ENCODE data around the gene RNF220. TPM values are rescaled to one million over a fixed set of nuclear protein-coding genes. Genes with fewer than 3 reads are reported as not detected.

The RNF220 gene
- total and polyA plus RNA-seq, 5 donors = 56.0 to 81.7 (median 71.0) TPM

DNA sequence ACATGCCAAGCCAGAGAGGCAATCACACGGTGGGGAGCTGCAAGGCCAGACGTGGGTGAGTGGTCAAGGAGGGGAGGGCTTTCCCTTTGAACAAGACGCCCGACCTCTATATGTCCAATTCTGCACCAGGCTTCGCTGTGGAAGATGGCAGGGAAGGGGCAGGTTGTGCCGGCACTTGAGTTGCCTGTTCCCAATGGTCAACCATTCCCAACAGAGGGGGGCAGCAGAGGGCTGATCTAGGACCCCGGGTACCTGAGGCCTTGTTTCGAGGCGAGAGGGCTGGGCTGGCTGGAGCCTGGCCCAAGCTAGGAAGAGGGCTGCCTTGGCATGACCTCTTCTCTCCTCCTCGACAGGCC is 204.3 kb downstream of the RNF220 start:
- intact Hi-C loops (cut with DNase I) = loop anchor here in 3 of 4 donors (2.0 to 5.0 kb wide), 2 partner anchors 43 kb away; no protein-coding TSS in a partner anchor
- WGBS = 43% methylated on average over 10 of the region's 10 CpGs
- no peaks in the 10 kb centered on the region for H3K4me1 ChIP-seq (ENCODE audit: control insufficient read depth, insufficient read depth, low read length)
- no peaks in the 10 kb centered on the region for H3K9me3 ChIP-seq (ENCODE audit: control insufficient read depth, low read length)
- ATAC-seq (peak; percentile 73 to 79), DNase-seq (peak; percentile 38 to 84 (median 74))
- no peak overlapping the region for H3K4me3 ChIP-seq (ENCODE audit: low read length)
- no peak overlapping the region for H3K27ac ChIP-seq (ENCODE audit: low read length)
- H3K27me3 ChIP-seq (ENCODE audit: control insufficient read depth, insufficient read depth) = no peaks in the 10 kb centered on the region

DNA sequence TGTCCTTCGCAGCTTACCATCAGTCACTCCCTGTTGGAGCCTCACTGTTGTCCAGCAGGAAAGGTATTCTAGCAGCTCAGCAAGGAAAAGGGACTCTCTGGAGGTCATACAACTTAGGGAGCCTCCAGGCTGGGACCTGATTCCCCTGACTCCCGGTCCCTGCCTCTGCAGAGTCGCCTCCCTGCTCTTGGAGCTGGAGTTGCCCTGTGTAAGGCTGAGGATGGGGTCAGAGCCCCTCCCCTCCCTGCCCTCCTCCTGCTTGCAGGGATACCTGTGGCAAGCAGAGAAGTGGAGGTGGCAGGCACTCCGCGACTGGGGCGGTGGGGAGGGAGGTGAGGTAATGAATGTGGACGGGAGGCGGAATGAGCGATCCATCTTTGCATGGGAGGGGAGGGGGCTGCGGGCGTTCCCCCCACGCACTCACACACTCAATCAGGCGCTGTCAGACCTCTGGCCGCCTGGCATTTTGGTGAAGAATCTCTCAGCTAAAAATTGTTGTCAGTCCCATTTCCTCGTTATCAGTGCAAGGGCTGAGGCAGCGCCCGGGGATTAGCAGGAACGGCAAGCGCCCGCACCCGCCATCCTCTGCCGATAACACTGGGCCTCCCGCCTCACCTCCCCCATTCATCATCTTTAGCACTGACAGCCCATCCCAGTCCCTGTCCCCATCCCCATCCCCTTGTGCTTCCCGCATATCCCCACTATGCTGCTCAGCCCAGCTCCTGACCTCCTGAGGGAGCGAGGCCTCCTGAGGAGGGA is 204.9 kb downstream of the RNF220 start:
- Histone ChIP-seq H3K9me3 (ENCODE audit: control insufficient read depth, low read length) (no peaks in the 10 kb centered on the region), H3K4me1 (ENCODE audit: control insufficient read depth, insufficient read depth, low read length) (no peaks in the 10 kb centered on the region), H3K4me3 (ENCODE audit: low read length) (no peak overlapping the region), H3K27ac (ENCODE audit: low read length) (no peak overlapping the region), H3K27me3 (ENCODE audit: control insufficient read depth, insufficient read depth) (no peaks in the 10 kb centered on the region)
- DNase-seq (no peak), ATAC-seq (peak; percentile 8 to 9)
- 58% methylated on average over 25 of the region's 25 CpGs for WGBS
- intact Hi-C loops (cut with DNase I) = loop anchor here (2.0 to 5.0 kb wide), 2 partner anchors 42 to 43 kb away; no protein-coding TSS in a partner anchor

DNA sequence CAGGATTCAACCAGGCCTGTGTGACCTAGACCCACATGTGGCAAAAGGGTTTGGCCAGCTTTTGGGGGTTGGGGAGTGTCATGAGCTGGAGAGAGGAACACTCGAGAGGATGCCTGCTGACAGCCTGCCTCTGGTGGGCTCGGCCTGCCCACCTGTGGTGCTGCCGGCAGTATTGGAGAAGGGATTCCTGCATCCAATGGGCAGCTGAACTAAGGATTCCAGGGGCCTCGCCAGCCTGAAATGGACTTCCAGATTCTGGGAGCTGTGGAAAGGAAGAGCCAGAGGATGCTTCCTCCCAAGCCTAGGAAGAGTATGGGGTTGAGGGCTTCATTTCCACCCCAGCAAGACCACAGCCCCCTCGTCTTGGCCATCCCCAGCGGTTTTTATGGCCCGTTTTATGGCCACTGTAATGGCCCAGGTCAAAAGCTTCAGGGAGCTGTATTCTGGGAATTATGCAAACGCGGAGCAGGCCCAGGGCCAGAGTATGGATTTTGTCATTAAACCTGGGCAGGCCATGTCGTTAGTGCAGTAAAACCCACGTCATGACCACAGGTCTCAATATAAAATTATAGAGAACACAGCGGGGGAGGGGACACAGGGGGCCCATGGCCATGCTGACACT is 205.6 kb downstream of the RNF220 start:
- 68% methylated on average over 12 of the region's 12 CpGs for WGBS
- intact Hi-C loops (cut with DNase I) = loop anchor here in 1 of 4 donors (5.0 kb wide), 1 partner anchor 42 kb away; no protein-coding TSS in a partner anchor
- Histone ChIP-seq H3K27me3 (ENCODE audit: control insufficient read depth, insufficient read depth) (no peaks in the 10 kb centered on the region), H3K4me3 (ENCODE audit: low read length) (no peak overlapping the region), H3K27ac (ENCODE audit: low read length) (no peak overlapping the region), H3K4me1 (ENCODE audit: control insufficient read depth, insufficient read depth, low read length) (no peaks in the 10 kb centered on the region), H3K9me3 (ENCODE audit: control insufficient read depth, low read length) (no peaks in the 10 kb centered on the region)
- ATAC-seq = no peak
- DNase-seq = no peak

DNA sequence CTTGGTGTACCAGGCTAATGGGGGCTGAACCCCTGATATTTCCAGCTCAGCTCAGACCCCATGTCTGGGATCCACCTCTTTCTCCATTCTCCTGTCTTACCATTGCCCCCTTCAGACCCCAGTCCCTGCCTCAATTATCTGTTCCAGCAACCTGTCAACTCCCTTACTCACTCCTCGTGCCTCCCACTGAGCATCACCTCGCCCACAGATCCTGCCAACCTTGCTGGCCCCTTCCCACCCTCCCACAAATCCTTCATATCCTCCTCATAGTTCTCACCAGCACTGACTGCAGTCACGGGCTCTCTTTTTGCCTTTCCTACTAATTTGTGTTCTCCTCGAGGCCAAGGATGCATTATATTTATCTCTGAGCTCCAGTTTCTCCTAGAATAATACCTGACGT is 206.4 kb downstream of the RNF220 start:
- Histone ChIP-seq H3K4me3 (ENCODE audit: low read length) (no peak overlapping the region), H3K27ac (ENCODE audit: low read length) (no peak overlapping the region), H3K4me1 (ENCODE audit: control insufficient read depth, insufficient read depth, low read length) (no peaks in the 10 kb centered on the region), H3K27me3 (ENCODE audit: control insufficient read depth, insufficient read depth) (no peaks in the 10 kb centered on the region), H3K9me3 (ENCODE audit: control insufficient read depth, low read length) (no peaks in the 10 kb centered on the region)
- DNase-seq (no peak), ATAC-seq (no peak)
- intact Hi-C loops (cut with DNase I) = loop anchor here in 1 of 4 donors (5.0 kb wide), 1 partner anchor 41 kb away; no protein-coding TSS in a partner anchor
- WGBS = 69% methylated on average over 5 of the region's 5 CpGs

DNA sequence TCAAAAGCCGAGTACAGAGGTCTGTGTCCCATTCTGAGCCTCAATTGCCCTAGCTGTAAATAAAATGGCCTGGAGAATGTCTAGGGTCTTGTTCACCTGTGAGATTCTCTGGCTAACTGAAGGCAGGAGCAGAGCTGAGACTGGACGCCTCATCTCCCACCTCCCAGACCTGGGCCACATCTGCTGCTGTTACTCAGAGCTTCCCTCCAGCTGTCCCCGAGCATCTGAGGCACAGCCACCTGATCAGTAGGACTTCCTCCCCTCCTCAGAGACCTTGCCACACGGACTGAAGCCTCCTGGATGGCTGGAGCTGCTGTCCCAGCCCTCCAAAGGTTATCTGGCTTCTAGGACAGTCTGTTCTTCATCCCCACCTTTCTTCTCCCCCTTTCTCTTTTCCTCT is 206.8 kb downstream of the RNF220 start:
- no peak overlapping the region for H3K4me3 ChIP-seq (ENCODE audit: low read length)
- DNase-seq = no peak
- WGBS = 61% methylated on average over 4 of the region's 4 CpGs
- no peak for ATAC-seq
- no peaks in the 10 kb centered on the region for H3K27me3 ChIP-seq (ENCODE audit: control insufficient read depth, insufficient read depth)
- H3K4me1 ChIP-seq (ENCODE audit: control insufficient read depth, insufficient read depth, low read length) = no peaks in the 10 kb centered on the region
- H3K27ac ChIP-seq (ENCODE audit: low read length) = no peak overlapping the region
- H3K9me3 ChIP-seq (ENCODE audit: control insufficient read depth, low read length) = no peaks in the 10 kb centered on the region
- intact Hi-C loops (cut with DNase I) = loop anchor here in 1 of 4 donors (5.0 kb wide), 1 partner anchor 40 kb away; no protein-coding TSS in a partner anchor

DNA sequence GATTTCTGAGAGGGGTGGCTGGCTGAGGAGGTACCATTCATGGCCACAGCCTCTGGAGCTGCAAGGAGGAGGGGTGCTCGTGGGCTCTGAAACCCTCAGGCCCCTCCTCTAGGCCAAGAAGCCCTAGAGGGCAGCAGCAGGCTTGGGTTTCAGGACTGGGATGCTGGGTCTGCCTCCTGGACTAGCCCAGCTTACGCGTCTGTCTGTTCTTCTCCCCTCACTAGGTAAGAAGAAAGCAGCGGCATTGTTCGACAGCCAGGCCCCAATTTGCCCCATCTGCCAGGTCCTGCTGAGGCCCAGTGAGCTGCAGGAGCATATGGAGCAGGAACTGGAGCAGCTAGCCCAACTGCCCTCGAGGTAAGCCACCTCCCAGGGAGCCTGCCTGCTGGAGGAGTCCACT is 208.9 kb downstream of the RNF220 start:
- intact Hi-C loops (cut with DNase I) = loop anchor here in 1 of 4 donors (5.0 kb wide), 1 partner anchor 38 kb away; no protein-coding TSS in a partner anchor
- WGBS = 89% methylated on average over 6 of the region's 6 CpGs

DNA sequence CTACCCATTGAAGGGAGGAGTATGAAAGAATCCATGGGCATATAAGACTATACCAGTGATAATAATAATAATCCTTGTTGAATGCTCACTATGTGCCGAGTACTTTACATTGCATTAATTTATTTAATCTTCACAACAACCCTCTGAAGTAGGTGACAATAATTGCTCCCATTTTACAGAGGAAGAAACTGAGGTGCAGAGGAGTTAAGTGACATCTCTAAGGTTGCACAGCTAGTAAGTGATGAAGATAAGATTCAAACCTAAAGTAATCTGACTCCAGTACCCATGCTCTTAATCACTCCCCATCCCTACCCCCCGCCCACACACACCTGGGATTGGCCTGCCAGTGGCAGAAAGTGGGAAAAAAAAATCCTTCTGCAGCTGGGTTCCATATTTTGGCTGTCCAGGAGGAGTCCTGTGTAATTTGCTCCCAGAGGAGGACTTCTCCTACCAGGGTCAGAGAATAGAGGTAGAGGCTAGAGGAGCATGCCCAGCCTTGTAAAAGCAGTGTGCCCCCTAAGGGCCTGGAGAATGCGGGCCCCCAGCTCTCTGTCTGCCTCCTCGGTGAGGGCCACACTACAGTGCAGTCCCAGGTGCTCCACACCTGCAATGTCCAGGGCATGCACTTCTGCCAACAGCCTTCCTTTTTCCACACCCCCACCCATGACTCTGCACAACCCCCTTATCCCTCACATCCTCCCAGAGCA is 211.4 kb downstream of the RNF220 start:
- DNase-seq (no peak), ATAC-seq (peak; percentile 6 to 22)
- H3K4me3 ChIP-seq (ENCODE audit: low read length) = peak overlapping the region; percentile 45
- intact Hi-C loops (cut with DNase I) = no loop called here
- H3K4me1 ChIP-seq (ENCODE audit: control insufficient read depth, insufficient read depth, low read length) = no peaks in the 10 kb centered on the region
- no peaks in the 10 kb centered on the region for H3K9me3 ChIP-seq (ENCODE audit: control insufficient read depth, low read length)
- H3K27me3 ChIP-seq (ENCODE audit: control insufficient read depth, insufficient read depth) = no peaks in the 10 kb centered on the region
- H3K27ac ChIP-seq (ENCODE audit: low read length) = no peak overlapping the region
- 73% methylated on average over 4 of the region's 4 CpGs for WGBS

More for the DNA sequence above, 208.9 kb downstream of the RNF220 start:
- H3K4me3 ChIP-seq (ENCODE audit: low read length) = no peak overlapping the region
- no peaks in the 10 kb centered on the region for H3K4me1 ChIP-seq (ENCODE audit: control insufficient read depth, insufficient read depth, low read length)
- no peaks in the 10 kb centered on the region for H3K27me3 ChIP-seq (ENCODE audit: control insufficient read depth, insufficient read depth)
- no peaks in the 10 kb centered on the region for H3K9me3 ChIP-seq (ENCODE audit: control insufficient read depth, low read length)
- no peak overlapping the region for H3K27ac ChIP-seq (ENCODE audit: low read length)
- DNase-seq = no peak
- ATAC-seq = no peak

DNA sequence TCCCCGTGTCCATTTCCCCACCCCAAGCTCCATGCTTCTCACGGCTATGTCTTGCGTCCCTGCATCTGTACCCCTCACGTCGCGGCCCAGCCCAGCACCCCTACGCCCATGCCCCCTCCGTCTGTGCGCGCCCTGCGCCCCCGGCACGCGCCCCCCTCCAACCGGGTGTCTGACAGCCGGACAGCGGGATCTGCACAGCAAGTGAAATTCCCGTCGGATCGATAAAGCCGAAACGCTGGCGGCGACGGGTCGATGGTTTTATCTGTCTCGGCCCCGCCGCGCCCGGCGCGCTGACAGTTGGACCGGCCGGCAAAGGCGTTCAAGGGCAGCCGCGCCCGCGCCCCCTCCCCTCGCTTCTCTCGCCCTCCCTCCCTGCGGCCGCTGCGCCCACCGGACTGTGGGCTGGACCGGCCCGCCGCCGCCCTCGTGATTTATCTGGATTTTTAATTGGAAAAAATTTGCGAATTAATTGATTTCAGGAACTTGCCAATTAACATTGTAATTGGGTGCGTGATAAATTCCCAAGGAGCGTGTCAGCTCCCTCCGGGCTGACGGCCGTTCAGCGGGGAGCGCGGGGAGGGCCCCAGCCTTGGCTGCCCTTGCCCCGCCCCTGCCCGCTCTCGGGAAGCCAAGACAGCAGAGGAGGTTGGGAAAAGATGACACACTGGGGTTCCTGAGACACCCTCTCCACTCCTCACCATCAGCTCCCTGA is 212.1 kb downstream of the RNF220 start:
- H3K9me3 ChIP-seq (ENCODE audit: control insufficient read depth, low read length) = no peaks in the 10 kb centered on the region
- H3K4me1 ChIP-seq (ENCODE audit: control insufficient read depth, insufficient read depth, low read length) = no peaks in the 10 kb centered on the region
- no peaks in the 10 kb centered on the region for H3K27me3 ChIP-seq (ENCODE audit: control insufficient read depth, insufficient read depth)
- DNase-seq (peak in 1 of 3 donors; percentile 65), ATAC-seq (peak; percentile 54 to 68)
- peak overlapping the region; percentile 45 for H3K4me3 ChIP-seq (ENCODE audit: low read length)
- no peak overlapping the region for H3K27ac ChIP-seq (ENCODE audit: low read length)
- WGBS = 27% methylated on average over 63 of the region's 63 CpGs
- intact Hi-C loops (cut with DNase I) = no loop called here

DNA sequence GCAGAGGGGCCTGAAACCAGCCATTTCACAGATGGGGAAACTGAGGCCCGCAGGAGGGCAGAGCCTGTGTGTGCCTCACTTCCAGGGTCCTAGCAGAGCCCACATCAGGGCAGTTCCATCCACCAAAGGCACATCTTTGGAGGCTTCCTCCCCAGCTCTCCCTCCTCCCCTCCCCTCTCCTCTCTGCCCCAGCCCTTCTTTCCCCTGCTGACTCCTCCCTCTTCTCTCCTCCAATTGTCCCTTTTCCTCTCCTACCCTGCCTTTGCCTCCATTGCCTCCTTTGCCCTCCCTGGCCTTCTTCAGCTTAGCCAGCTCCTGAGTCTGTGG is 212.6 kb downstream of the RNF220 start:
- DNase-seq (no peak), ATAC-seq (no peak)
- no peaks in the 10 kb centered on the region for H3K9me3 ChIP-seq (ENCODE audit: control insufficient read depth, low read length)
- H3K27me3 ChIP-seq (ENCODE audit: control insufficient read depth, insufficient read depth) = no peaks in the 10 kb centered on the region
- intact Hi-C loops (cut with DNase I) = no loop called here
- H3K4me1 ChIP-seq (ENCODE audit: control insufficient read depth, insufficient read depth, low read length) = no peaks in the 10 kb centered on the region
- no peak overlapping the region for H3K4me3 ChIP-seq (ENCODE audit: low read length)
- H3K27ac ChIP-seq (ENCODE audit: low read length) = no peak overlapping the region
- WGBS = 86% methylated on average over 1 of the region's 1 CpG

DNA sequence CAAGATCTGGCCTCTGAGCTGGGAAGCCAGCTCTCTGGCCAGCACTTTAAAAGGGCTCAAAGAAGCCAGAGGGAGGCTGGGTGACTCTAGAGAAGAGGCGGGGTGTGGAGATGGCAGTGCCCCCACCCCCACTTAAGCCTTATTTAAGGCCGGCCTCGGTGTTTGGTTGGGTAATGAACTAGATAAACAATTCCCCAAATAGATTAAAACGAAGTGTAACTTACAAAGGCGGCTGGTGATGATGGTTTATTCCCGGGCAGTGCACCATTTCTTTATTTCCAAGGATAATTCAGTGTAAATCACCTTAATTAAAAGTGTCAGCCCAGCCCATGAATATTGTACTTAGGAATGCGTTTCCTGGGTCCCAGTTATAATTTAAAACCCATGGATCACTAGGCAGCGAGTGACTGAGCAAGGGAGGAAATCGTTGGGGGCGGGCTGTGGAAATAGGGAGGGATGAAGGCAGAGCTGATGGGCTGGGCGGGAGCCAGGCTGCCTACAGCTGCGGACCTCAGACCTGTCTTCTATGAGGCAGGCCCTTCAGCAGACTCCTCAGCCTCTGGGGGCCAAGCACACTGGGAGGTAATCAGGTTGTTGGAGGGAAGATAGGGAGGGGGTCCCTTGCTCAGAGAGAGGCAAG is 214.3 kb downstream of the RNF220 start:
- 54% methylated on average over 12 of the region's 12 CpGs for WGBS
- no peak overlapping the region for H3K27ac ChIP-seq (ENCODE audit: low read length)
- intact Hi-C loops (cut with DNase I) = no loop called here

More for the DNA sequence above, 214.3 kb downstream of the RNF220 start:
- Histone ChIP-seq H3K4me1 (ENCODE audit: control insufficient read depth, insufficient read depth, low read length) (no peaks in the 10 kb centered on the region), H3K4me3 (ENCODE audit: low read length) (no peak overlapping the region), H3K9me3 (ENCODE audit: control insufficient read depth, low read length) (no peaks in the 10 kb centered on the region), H3K27me3 (ENCODE audit: control insufficient read depth, insufficient read depth) (no peaks in the 10 kb centered on the region)
- no peak for DNase-seq
- ATAC-seq = no peak

All from right cardiac atrium (tissue), 5 donors.